B cell (primary cell): Measurements from ENCODE around the gene ARL5B. TPM values are rescaled to one million over a fixed set of nuclear protein-coding genes. Genes with fewer than 3 reads are reported as not detected.

ENCODE experiments used
- ATAC-seq: fragments of 200-7000 bp; cut with Tn5 transposase; one replicate; pipeline ENCODE4 v1.10.0; 2021; ENCODE audit warnings: low read depth, mild to moderate bottlenecking, moderate number of reproducible peaks, moderate library complexity
- CTCF ChIA-PET: fragments of 350-600 bp; sonication (Branson Sonifier 250); formaldehyde crosslinking; loops from one replicate; lab custom pipeline; 2021; ENCODE audit warnings: antibody characterized with exemption, inconsistent platforms; lab: Charles Lee
- POLR2A ChIA-PET: fragments of 350-600 bp; sonication (Branson Sonifier 250); formaldehyde crosslinking; loops from one replicate; lab custom pipeline; 2021; ENCODE audit warnings: antibody characterized with exemption; lab: Charles Lee
- DNase-seq: peaks from one replicate; pipeline ENCODE4 v3.0.0; 2013
- H2AFZ ChIP-seq: 2 replicates; pipeline ENCODE4 v1.6.1; 2012; ENCODE audit warnings: mild to moderate bottlenecking, low read depth, low read length; ENCODE audit not compliant: insufficient read depth, poor library complexity, severe bottlenecking
- H3K27ac ChIP-seq, 2 donors: 1 replicate in 1 of 2; 2 replicates in 1 of 2; pipeline ENCODE4 v1.5.1; 2012 to 2013; ENCODE audit warnings: low read length in 2 of 2, mild to moderate bottlenecking in 2 of 2, moderate library complexity in 1 of 2
- H3K27me3 ChIP-seq, 4 experiments: fragments of 200-600 bp in 1 of 4; sonication (generic) in 1 of 4; replicated peaks in 1 of 4; 1 replicate in 2 of 4; 2 replicates in 2 of 4; pipeline versions ENCODE4 v1.6.1 to v1.7.0; 2013 to 2016; ENCODE audit warnings: low read length in 3 of 4, mild to moderate bottlenecking in 2 of 4, mixed read lengths in 1 of 4, moderate library complexity in 1 of 4; ENCODE audit not compliant: insufficient read depth in 4 of 4, control insufficient read depth in 3 of 4; ENCODE audit errors: control extremely low read depth in 1 of 4
- H3K36me3 ChIP-seq, 2 experiments: replicated peaks in 1 of 2; 1 replicate in 1 of 2; 2 replicates in 1 of 2; pipeline versions ENCODE4 v1.6.1 to v1.7.1; 2013; ENCODE audit warnings: low read length in 1 of 2; ENCODE audit not compliant: insufficient read depth in 2 of 2, control insufficient read depth in 1 of 2; ENCODE audit errors: control extremely low read depth in 1 of 2, extremely low read depth in 1 of 2
- H3K4me1 ChIP-seq, 2 donors: fragments of 200-600 bp in 1 of 2; sonication (generic) in 1 of 2; 1 replicate in 1 of 2; 2 replicates in 1 of 2; pipeline versions ENCODE4 v1.5.1 to v1.6.1; 2013 to 2017; ENCODE audit warnings: low read length in 2 of 2; ENCODE audit not compliant: control insufficient read depth in 2 of 2, insufficient read depth in 2 of 2
- H3K4me2 ChIP-seq: replicated peaks from 2 replicates; pipeline ENCODE3; 2012; ENCODE audit warnings: mild to moderate bottlenecking, low read depth, low read length; ENCODE audit not compliant: poor library complexity, severe bottlenecking
- H3K4me3 ChIP-seq, 5 experiments: fragments of 200-600 bp in 1 of 5; sonication (generic) in 1 of 5; 1 replicate in 3 of 5; 2 replicates in 2 of 5; pipeline versions ENCODE4 v1.5.1 to v1.7.0; 2011 to 2016; ENCODE audit warnings: low read length in 4 of 5, mild to moderate bottlenecking in 4 of 5, low read depth in 2 of 5, control low read depth in 1 of 5, moderate library complexity in 1 of 5; ENCODE audit not compliant: insufficient read depth in 1 of 5; ENCODE audit errors: control extremely low read depth in 1 of 5, extremely low read depth in 1 of 5
- H3K79me2 ChIP-seq: fragments of 200-600 bp; sonication (generic); one replicate; pipeline ENCODE4 v1.6.0; 2016; ENCODE audit warnings: low read length; ENCODE audit not compliant: control insufficient read depth, insufficient read depth
- H3K9ac ChIP-seq: fragments of 200-600 bp; sonication (generic); 2 replicates; pipeline ENCODE4 v1.6.1; 2017; ENCODE audit warnings: mild to moderate bottlenecking, low read length, moderate library complexity
- H3K9me3 ChIP-seq, 3 donors: one replicate each; pipeline versions ENCODE4 v1.6.1 to v1.7.1; 2013; ENCODE audit warnings: low read length in 2 of 3; ENCODE audit not compliant: control insufficient read depth in 2 of 3, insufficient read depth in 1 of 3; ENCODE audit errors: control extremely low read depth in 1 of 3
- H4K20me1 ChIP-seq: 2 replicates; pipeline ENCODE4 v1.6.0; 2012; ENCODE audit warnings: mild to moderate bottlenecking, low read length; ENCODE audit not compliant: insufficient read depth, control insufficient read depth, poor library complexity, severe bottlenecking
- H3K27ac Mint-ChIP-seq: one replicate; pipeline ENCODE4 v1.8.0; 2021; ENCODE audit warnings: mixed read lengths
- H3K27me3 Mint-ChIP-seq: one replicate; pipeline ENCODE4 v1.8.0; 2021; ENCODE audit warnings: mixed read lengths
- H3K4me1 Mint-ChIP-seq: one replicate; pipeline ENCODE4 v1.8.0; 2021; ENCODE audit warnings: mixed read lengths
- H3K4me3 Mint-ChIP-seq: one replicate; pipeline ENCODE4 v1.8.0; 2021; ENCODE audit warnings: mixed read lengths
- H3K9me3 Mint-ChIP-seq: one replicate; pipeline ENCODE4 v1.8.0; 2022; ENCODE audit warnings: mixed read lengths; ENCODE audit not compliant: insufficient read depth
- EZH2 ChIP-seq: IDR thresholded peaks from 2 replicates; pipeline ENCODE4 v1.6.1; 2012; ENCODE audit warnings: borderline replicate concordance, low read depth, mild to moderate bottlenecking, moderate library complexity, low read length; ENCODE audit not compliant: insufficient read depth, poor library complexity, severe bottlenecking
- WGBS: methylation state at CpG from one replicate; pipeline ENCODE4 v1.1.5; 2013; ENCODE audit warnings: missing lambda C conversion rate; ENCODE audit not compliant: insufficient coverage; 5-methylcytosine and 5-hydroxymethylcytosine counted together
- intact Hi-C: fragments of 100-400 bp; cut with micrococcal nuclease; formaldehyde crosslinking; loops from one replicate; pipeline ENCODE4 v1.10.0; 2022
- polyA plus RNA-seq: library from polyadenylated mRNA; depleted of rRNA; stranded (reverse); fragments of >200 nt; gene quantifications from 2 replicates; pipeline ENCODE4 v1.2.3, GENCODE V29; 2012
- total RNA-seq, 2 donors: library from RNA; stranded (reverse); fragments of 120-200 nt in 1 of 2; gene quantifications; 1 replicate in 1 of 2; 2 replicates in 1 of 2; pipeline versions ENCODE4 v1.2.3 to v1.2.4, GENCODE V29; 2013 to 2022
- TF ChIP-seq, protein P1 (sequence below): fragments of 200-600 bp; IDR thresholded peaks from one replicate; pipeline ENCODE4 v1.8.0; 2022; ENCODE audit warnings: antibody characterized with exemption, mild to moderate bottlenecking

ARL5B gene
- total and polyA plus RNA-seq, 2 donors (not counting 1 experiment from before 2014, with no cell fraction given), result 5.2 to 13.4 TPM

DNA sequence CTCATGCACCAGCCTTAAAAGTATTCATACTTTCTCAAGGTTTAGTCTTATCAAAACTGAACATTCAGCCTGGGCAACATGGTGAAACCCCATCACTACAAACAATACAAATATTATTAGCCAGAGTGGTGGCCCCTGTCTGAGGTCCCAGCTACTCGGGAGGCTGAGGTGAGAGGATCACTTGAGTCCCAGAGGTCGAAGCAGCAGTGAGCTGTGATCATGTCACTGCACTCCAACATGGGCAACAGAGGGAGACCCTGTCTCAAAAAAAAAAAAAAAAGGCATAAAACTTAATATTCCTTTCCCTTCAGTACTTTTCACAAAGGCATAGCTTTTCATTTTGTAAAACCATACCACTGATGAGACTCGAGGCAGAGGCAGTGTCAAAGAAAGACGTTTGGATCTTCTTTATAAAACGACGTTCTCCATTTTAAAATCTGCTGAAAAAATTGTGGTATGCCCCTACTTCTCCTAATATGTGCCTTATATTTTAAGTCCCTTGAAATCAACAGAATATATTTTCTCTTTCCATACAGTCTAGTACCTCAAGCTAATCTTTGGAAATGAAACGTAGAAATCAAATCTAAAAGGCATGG, 9.8 kb upstream of the ARL5B start:
- Mint-ChIP-seq H3K4me3 (peak overlapping the region; percentile 96), H3K27me3 (no peaks in the 10 kb centered on the region), H3K4me1 (peaks cover 36% of the 10 kb centered on the region), H3K9me3 (no peaks in the 10 kb centered on the region), H3K27ac (no peak overlapping the region)
- ChIA-PET POLR2A (no interaction called here), CTCF (interaction anchor here (1.3 to 1.7 kb wide), 2 partner anchors 10 kb away, joined by 4 read pairs; partner anchors contain the start of gene ARL5B)
- ATAC-seq, result no peak
- no peak overlapping the region for H2AFZ ChIP-seq
- no peak for DNase-seq
- H3K27ac ChIP-seq, result no peak overlapping the region
- H3K9ac ChIP-seq, result no peak overlapping the region
- intact Hi-C loops, result no loop called here
- H3K4me2 ChIP-seq, result peak overlapping the region; percentile 86
- no peaks in the 10 kb centered on the region for H4K20me1 ChIP-seq
- no peak for TF ChIP-seq EZH2
- TF ChIP-seq, protein P1, sequence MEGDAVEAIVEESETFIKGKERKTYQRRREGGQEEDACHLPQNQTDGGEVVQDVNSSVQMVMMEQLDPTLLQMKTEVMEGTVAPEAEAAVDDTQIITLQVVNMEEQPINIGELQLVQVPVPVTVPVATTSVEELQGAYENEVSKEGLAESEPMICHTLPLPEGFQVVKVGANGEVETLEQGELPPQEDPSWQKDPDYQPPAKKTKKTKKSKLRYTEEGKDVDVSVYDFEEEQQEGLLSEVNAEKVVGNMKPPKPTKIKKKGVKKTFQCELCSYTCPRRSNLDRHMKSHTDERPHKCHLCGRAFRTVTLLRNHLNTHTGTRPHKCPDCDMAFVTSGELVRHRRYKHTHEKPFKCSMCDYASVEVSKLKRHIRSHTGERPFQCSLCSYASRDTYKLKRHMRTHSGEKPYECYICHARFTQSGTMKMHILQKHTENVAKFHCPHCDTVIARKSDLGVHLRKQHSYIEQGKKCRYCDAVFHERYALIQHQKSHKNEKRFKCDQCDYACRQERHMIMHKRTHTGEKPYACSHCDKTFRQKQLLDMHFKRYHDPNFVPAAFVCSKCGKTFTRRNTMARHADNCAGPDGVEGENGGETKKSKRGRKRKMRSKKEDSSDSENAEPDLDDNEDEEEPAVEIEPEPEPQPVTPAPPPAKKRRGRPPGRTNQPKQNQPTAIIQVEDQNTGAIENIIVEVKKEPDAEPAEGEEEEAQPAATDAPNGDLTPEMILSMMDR, result no peak
- peaks cover 26% of the 10 kb centered on the region for H3K79me2 ChIP-seq
- H3K4me1 ChIP-seq, result peaks cover 16 to 27% of the 10 kb centered on the region in 2 donors
- H3K4me3 ChIP-seq, result no peak overlapping the region
- peaks cover 0 to 3% of the 10 kb centered on the region in 2 experiments for H3K36me3 ChIP-seq
- H3K9me3 ChIP-seq, result no peaks in the 10 kb centered on the region
- WGBS, result 87% methylated on average over 3 of the region's 7 CpGs
- H3K27me3 ChIP-seq, result no peaks in the 10 kb centered on the region

DNA sequence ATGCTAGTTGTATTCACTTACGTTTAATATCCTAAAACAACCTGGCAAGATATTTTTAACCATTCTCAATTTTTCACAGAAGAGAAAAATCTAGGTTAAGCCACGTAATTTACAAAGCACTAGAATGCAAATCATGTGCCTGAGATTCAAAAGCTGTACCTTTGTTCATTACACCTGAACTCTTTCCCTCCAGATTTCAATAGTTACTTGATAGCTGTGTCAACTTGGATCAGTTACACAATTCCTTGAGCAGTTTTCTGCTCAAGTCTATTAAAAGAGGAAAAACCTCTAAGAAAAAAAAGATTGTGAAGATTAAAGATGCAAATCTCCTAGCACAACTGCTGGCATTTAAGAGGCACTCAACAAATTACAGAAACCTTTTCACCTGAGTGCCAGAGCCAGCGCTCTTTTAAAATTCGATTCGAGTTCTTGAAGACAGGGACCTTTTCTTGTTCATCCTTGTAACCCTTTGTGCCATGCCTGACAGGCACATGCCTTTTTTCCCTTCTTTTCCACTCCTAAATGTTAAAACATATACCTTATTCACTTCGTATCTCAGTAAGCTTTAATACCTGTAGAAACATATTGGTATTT, 8.7 kb upstream of the ARL5B start:
- Histone ChIP-seq H3K9ac (peak overlapping the region; percentile 91), H3K27me3 (no peaks in the 10 kb centered on the region), H3K79me2 (peaks cover 26% of the 10 kb centered on the region), H3K4me1 (peaks cover 16 to 27% of the 10 kb centered on the region in 2 donors), H3K36me3 (peaks cover 0 to 5% of the 10 kb centered on the region in 2 experiments), H3K4me2 (peak overlapping the region; percentile 86), H3K27ac (peak overlapping the region; percentile 79 to 84), H3K9me3 (no peaks in the 10 kb centered on the region), H3K4me3 (peak overlapping the region; percentile 67 to 96 (median 91)), H2AFZ (peak overlapping the region; percentile 78), H4K20me1 (no peaks in the 10 kb centered on the region)
- Mint-ChIP-seq H3K4me1 (peaks cover 36% of the 10 kb centered on the region), H3K4me3 (peak overlapping the region; percentile 96), H3K27me3 (no peaks in the 10 kb centered on the region), H3K9me3 (no peaks in the 10 kb centered on the region), H3K27ac (peak overlapping the region; percentile 92)
- WGBS, result 16% methylated on average over 5 of the region's 6 CpGs
- intact Hi-C loops, result loop anchor here (2.0 to 10.0 kb wide), 2 partner anchors 24 to 1446 kb away; partner anchors contain the start of gene TRDMT1
- no peak for TF ChIP-seq EZH2
- TF ChIP-seq, protein P1, result no peak
- ChIA-PET CTCF (interaction anchor here (1.3 kb wide), 1 partner anchor 11 kb away, joined by 4 read pairs; no protein-coding TSS in a partner anchor), POLR2A (interaction anchor here (0.5 to 1.0 kb wide), 2 partner anchors 8 to 9 kb away, joined by 3 to 4 read pairs; no protein-coding TSS in a partner anchor)
- DNase-seq (peak; percentile 19), ATAC-seq (no peak)
